A549 treated with Mapracorat at 1 μM for 4 hours (cell line): ENCODE measurements around the gene SCAMP3. TPM values are rescaled to one million over a fixed set of nuclear protein-coding genes. Genes with fewer than 3 reads are reported as not detected.

Experiments
- total RNA-seq: library from RNA; stranded (reverse); fragments of 200-300 nt; extraction: Qiagen RNA extraction; gene quantifications from 5 replicates; pipeline ENCODE4 v1.2.3, GENCODE V29; 2022

SCAMP3 gene
- 105 to 138 TPM (median 121 TPM) in 5 replicates for total RNA-seq

GRCh38 chr1:155261852-155262673 lies at the start of gene SCAMP3:
Gene SCAMP3 (minus strand): TSS chr1:155262360. CDS start chr1:155262151, 209 bp downstream.

GRCh38 chr1:155308493-155309422 lies 46.6 kb upstream of the SCAMP3 start, which contains the start of gene FDPS:
Gene FDPS (plus strand): TSS chr1:155308866. CDS start chr1:155309790, 924 bp downstream.

GRCh38 chr1:155301342-155301841 lies 39.2 kb upstream of the SCAMP3 start, which contains the start of gene PKLR:
Gene PKLR (minus strand): TSS chr1:155301438. CDS start chr1:155301395, 43 bp downstream.

GRCh38 chr1:155277070-155277901 lies 15.1 kb upstream of the SCAMP3 start, which contains the start of gene HCN3:
Gene HCN3 (plus strand): TSS chr1:155277463. CDS start chr1:155277591, 128 bp downstream.

GRCh38 chr1:155273343-155274245 lies 11.4 kb upstream of the SCAMP3 start, which contains the start of gene CLK2:
Gene CLK2 (minus strand): TSS chr1:155273504. CDS start chr1:155270977, 2,527 bp downstream.

GRCh38 chr1:155255243-155256007 lies 6.7 kb downstream of the SCAMP3 start, which contains the start of gene ENTREP3:
Gene ENTREP3 (minus strand): TSS chr1:155255483. CDS start chr1:155254877, 606 bp downstream.

GRCh38 chr1:155208541-155209311 lies 53.4 kb downstream of the SCAMP3 start, which contains the start of gene MTX1:
Gene MTX1 (plus strand): TSS chr1:155208695. CDS start chr1:155208805, 110 bp downstream.

GRCh38 chr1:155207806-155208540 lies 54.2 kb downstream of the SCAMP3 start, which contains the start of gene THBS3:
Gene THBS3 (minus strand): TSS chr1:155207897. CDS start chr1:155207876, 21 bp downstream.

Other genes with a start within 250 kb of the SCAMP3 start
- 0.35 to 0.69 TPM (median 0.52 TPM) in 5 replicates for gene DCST2, start 228.6 kb downstream of the SCAMP3 start, total RNA-seq
- gene DCST1, start 228.5 kb downstream of the SCAMP3 start, total RNA-seq, result not detected in 5 replicates
- gene ADAM15, start 211.0 kb downstream of the SCAMP3 start, total RNA-seq, result 70.7 to 109 TPM (median 98.7 TPM) in 5 replicates
- 10.5 to 14.3 TPM (median 12.2 TPM) in 5 replicates for gene EFNA4, start 198.6 kb downstream of the SCAMP3 start, total RNA-seq
- 7.8 to 10.8 TPM (median 10.0 TPM) in 5 replicates for gene EFNA3, start 183.5 kb downstream of the SCAMP3 start, total RNA-seq
- gene EFNA1, start 134.5 kb downstream of the SCAMP3 start, total RNA-seq, result 27.7 to 35.5 TPM (median 29.2 TPM) in 5 replicates
- gene SLC50A1, start 126.5 kb downstream of the SCAMP3 start, total RNA-seq, result 31.2 to 37.9 TPM (median 34.9 TPM) in 5 replicates
- 67.0 to 104 TPM (median 99.3 TPM) in 5 replicates for gene DPM3, start 121.8 kb downstream of the SCAMP3 start, total RNA-seq
- gene KRTCAP2, start 89.1 kb downstream of the SCAMP3 start, total RNA-seq, result 225 to 271 TPM (median 238 TPM) in 5 replicates
- 1.8 to 3.3 TPM (median 2.4 TPM) in 5 replicates for gene TRIM46, start 88.5 kb downstream of the SCAMP3 start, total RNA-seq
- 6.9 to 10.1 TPM (median 8.9 TPM) in 5 replicates for gene THBS3, start 54.5 kb downstream of the SCAMP3 start, total RNA-seq
- gene MTX1, start 53.7 kb downstream of the SCAMP3 start, total RNA-seq, result 67.9 to 77.0 TPM (median 73.4 TPM) in 5 replicates
- 27.1 to 36.5 TPM (median 33.7 TPM) in 5 replicates for gene ENTREP3, start 6.9 kb downstream of the SCAMP3 start, total RNA-seq
- 20.9 to 32.8 TPM (median 24.4 TPM) in 5 replicates for gene CLK2, start 11.1 kb upstream of the SCAMP3 start, total RNA-seq
- 4.0 to 6.8 TPM (median 4.6 TPM) in 5 replicates for gene HCN3, start 15.1 kb upstream of the SCAMP3 start, total RNA-seq
- gene PKLR, start 39.1 kb upstream of the SCAMP3 start, total RNA-seq, result 0.04 to 0.10 TPM (median 0.04 TPM) in 3 of 5 replicates, not detected in the others
- 162 to 194 TPM (median 163 TPM) in 5 replicates for gene FDPS, start 46.5 kb upstream of the SCAMP3 start, total RNA-seq
- gene RUSC1, start 58.5 kb upstream of the SCAMP3 start, total RNA-seq, result 39.0 to 57.4 TPM (median 54.8 TPM) in 5 replicates